Heart left ventricle (tissue), 16 donors: Measurements from ENCODE around the gene THADA. TPM values are rescaled to one million over a fixed set of nuclear protein-coding genes. Genes with fewer than 3 reads are reported as not detected.
A peak's percentile ranks its signal among the peaks of the same experiment; 100 is the strongest.

ENCODE experiments used
- ATAC-seq, 4 donors: fragments of 200-7000 bp; cut with Tn5 transposase; one replicate each; pipeline ENCODE4 v1.9.1; 2020 to 2022; ENCODE audit warnings: moderate library complexity in 4 of 4, mild to moderate bottlenecking in 3 of 4, moderate number of reproducible peaks in 1 of 4
- DNase-seq, 5 donors: peaks; one replicate each; pipeline ENCODE4 v3.0.0-alpha.2; 2020
- H3K27ac ChIP-seq, 12 donors: fragments of 200-600 bp; sonication (generic) in 4 of 12; one replicate each; pipeline versions ENCODE4 v1.5.0 to v1.8.0; 2016 to 2022; ENCODE audit warnings: mild to moderate bottlenecking in 2 of 12
- H3K27me3 ChIP-seq, 9 donors: fragments of 200-600 bp; sonication (generic) in 2 of 9; one replicate each; pipeline versions ENCODE4 v1.5.1 to v1.8.0; 2016 to 2022; ENCODE audit warnings: mild to moderate bottlenecking in 3 of 9
- H3K36me3 ChIP-seq, 9 donors: fragments of 200-600 bp; sonication (generic) in 2 of 9; one replicate each; pipeline versions ENCODE4 v1.5.0 to v1.8.0; 2018 to 2022; ENCODE audit warnings: mild to moderate bottlenecking in 2 of 9
- H3K4me1 ChIP-seq, 12 donors: fragments of 200-600 bp; sonication (generic) in 4 of 12; one replicate each; pipeline versions ENCODE4 v1.5.0 to v1.8.0; 2016 to 2022; ENCODE audit warnings: mild to moderate bottlenecking in 3 of 12
- H3K4me3 ChIP-seq, 12 donors: fragments of 200-600 bp; sonication (generic) in 4 of 12; one replicate each; pipeline versions ENCODE4 v1.5.0 to v1.8.0; 2017 to 2022; ENCODE audit warnings: mild to moderate bottlenecking in 9 of 12, moderate library complexity in 4 of 12
- H3K9me3 ChIP-seq, 12 donors: fragments of 200-600 bp; sonication (generic) in 4 of 12; one replicate each; pipeline versions ENCODE4 v1.5.0 to v1.8.0; 2016 to 2022; ENCODE audit warnings: mild to moderate bottlenecking in 1 of 12
- POLR2A ChIP-seq, 2 donors: fragments of 450-650 bp; IDR thresholded peaks; one replicate each; pipeline ENCODE4 v1.6.1; 2017; ENCODE audit warnings: antibody characterized with exemption in 2 of 2, mild to moderate bottlenecking in 2 of 2, moderate library complexity in 2 of 2
- WGBS, 4 donors: extraction: QIAGEN DNeasy Blood & Tissue Kit in 2 of 4; methylation state at CpG; one replicate each; pipeline versions ENCODE4 v1.1.5 to v1.1.7; 2013 to 2018; 5-methylcytosine and 5-hydroxymethylcytosine counted together
- intact Hi-C, 10 donors: fragments of 100-400 bp; cut with DNase I; formaldehyde crosslinking; loops; one replicate each; pipeline versions ENCODE4 v1.11.1 to v1.14.2; 2022
- polyA plus RNA-seq, 2 donors: library from polyadenylated mRNA; stranded (reverse); fragments of 200-250 nt; gene quantifications; one replicate each; pipeline ENCODE4 v1.2.3, GENCODE V29; 2013
- total RNA-seq, 9 donors: library from RNA; depleted of rRNA in 2 of 9; stranded (reverse); fragments of >200 nt in 2 of 9; fragmentation: NEBNext Ultra II Directional in 3 of 9; extraction: Animal tissue kit (Norgen Biotek cat#: 25700) in 3 of 9; gene quantifications; one replicate each; pipeline versions ENCODE4 v1.1.0 to v1.2.4, GENCODE V29; 2016 to 2023
- TF ChIP-seq, protein P1 (sequence below), 12 donors: fragments of 200-600 bp; sonication (generic) in 4 of 12; IDR thresholded peaks; one replicate each; pipeline versions ENCODE4 v1.5.0 to v1.8.0; 2018 to 2022; ENCODE audit warnings: antibody characterized with exemption in 12 of 12, mild to moderate bottlenecking in 5 of 12
- donor health status: ischemic (EF 13 %, LVEDD 7.1; RV severe dilation, severe dysfunction).
- donor health status: healthy with polysubstance abuse.
- donor health status: DM: no; HTN: yes; CAD: no.
- donor health status: DM: no; HTN: no; CAD: no.
- donor health status: ischemic (EF 25% LVEDD 6.9; RV normal size, moderate dysfunction).
- donor health status: ischemic (EF 25% LVEDD 5.7; RV mildly dilated, moderate dysfunction).
- donor health status: healthy.
- donor health status: DM: yes; HTN: yes; CAD: no.
- donor health status: ischemic (EF 35%, LVEDD 5.7; RV mildly dilated, moderate dysfunction).
- donor health status: nonischemic (EF 11% LVEDD 7.7; RV severe dilation, severe dysfunction).
- donor health status: DM: yes; HTN: yes; CAD: no.
- donor health status: PGD.
- donor health status: ischemic (EF 29% LVEDD 5.4; RV normal size, mild dysfunction).
- donor health status: nonischemic (EF 23%, LVEDD 6.1; RV moderate dilation, normal function).

THADA gene
- total and polyA plus RNA-seq, 11 donors = 6.8 to 21.4 (median 13.0) TPM

DNA sequence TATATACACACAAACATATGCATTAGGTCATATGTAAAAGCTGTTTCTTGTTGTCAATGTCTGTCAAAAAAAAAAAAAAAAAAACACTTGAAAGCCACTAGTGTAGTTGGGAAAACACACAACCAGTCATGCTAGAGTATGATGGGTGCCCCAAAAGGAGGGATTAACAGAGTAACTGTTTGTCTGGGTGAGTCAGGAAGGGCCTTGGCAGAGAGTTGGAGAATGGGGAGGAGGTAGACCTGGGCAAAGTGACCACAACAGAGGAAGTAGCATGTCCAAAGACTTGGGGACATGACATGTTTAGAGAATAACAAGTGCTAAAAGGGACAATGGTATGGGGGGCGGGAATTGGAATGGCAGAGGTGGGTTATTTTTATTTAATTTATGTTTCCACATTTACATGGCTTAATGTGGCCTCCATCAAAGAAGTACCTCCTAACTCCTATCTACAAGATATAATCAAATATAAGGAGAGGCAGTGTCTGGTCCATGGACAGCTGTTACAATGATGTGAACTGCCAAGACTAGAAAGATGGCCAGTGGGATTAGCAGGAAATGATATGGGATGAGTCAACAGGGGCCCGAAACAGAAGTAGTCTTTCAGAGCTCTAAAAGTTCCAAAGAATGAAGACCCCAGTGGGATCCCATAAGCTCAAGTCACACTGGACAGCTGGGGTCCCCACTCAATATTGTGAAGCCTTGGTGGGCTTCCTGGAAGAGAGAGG, 269.6 kb downstream of the THADA start:
- WGBS, 4 donors = 82 to 93% (median 88%) methylated on average over 2 of the region's 2 CpGs
- TF ChIP-seq POLR2A (IDR thresholded peaks at IDR 0.05) = no peak
- TF ChIP-seq, protein P1, sequence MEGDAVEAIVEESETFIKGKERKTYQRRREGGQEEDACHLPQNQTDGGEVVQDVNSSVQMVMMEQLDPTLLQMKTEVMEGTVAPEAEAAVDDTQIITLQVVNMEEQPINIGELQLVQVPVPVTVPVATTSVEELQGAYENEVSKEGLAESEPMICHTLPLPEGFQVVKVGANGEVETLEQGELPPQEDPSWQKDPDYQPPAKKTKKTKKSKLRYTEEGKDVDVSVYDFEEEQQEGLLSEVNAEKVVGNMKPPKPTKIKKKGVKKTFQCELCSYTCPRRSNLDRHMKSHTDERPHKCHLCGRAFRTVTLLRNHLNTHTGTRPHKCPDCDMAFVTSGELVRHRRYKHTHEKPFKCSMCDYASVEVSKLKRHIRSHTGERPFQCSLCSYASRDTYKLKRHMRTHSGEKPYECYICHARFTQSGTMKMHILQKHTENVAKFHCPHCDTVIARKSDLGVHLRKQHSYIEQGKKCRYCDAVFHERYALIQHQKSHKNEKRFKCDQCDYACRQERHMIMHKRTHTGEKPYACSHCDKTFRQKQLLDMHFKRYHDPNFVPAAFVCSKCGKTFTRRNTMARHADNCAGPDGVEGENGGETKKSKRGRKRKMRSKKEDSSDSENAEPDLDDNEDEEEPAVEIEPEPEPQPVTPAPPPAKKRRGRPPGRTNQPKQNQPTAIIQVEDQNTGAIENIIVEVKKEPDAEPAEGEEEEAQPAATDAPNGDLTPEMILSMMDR (IDR thresholded peaks at IDR 0.05) = no peak
- intact Hi-C loops = loop anchor here in 1 of 10 donors (5.0 kb wide), 1 partner anchor 59 kb away; no protein-coding TSS in a partner anchor
- peak in 1 of 5 donors; percentile 7 for DNase-seq
- Histone ChIP-seq H3K4me1 (peaks cover 5 to 67% (median 48%) of the 10 kb centered on the region in 12 donors), H3K36me3 (no peaks in the 10 kb centered on the region), H3K4me3 (no peak overlapping the region), H3K27me3 (no peaks in the 10 kb centered on the region), H3K27ac (peak overlapping the region in 6 of 12 donors; percentile 36 to 84 (median 75)), H3K9me3 (no peaks in the 10 kb centered on the region)
- ATAC-seq = no peak

DNA sequence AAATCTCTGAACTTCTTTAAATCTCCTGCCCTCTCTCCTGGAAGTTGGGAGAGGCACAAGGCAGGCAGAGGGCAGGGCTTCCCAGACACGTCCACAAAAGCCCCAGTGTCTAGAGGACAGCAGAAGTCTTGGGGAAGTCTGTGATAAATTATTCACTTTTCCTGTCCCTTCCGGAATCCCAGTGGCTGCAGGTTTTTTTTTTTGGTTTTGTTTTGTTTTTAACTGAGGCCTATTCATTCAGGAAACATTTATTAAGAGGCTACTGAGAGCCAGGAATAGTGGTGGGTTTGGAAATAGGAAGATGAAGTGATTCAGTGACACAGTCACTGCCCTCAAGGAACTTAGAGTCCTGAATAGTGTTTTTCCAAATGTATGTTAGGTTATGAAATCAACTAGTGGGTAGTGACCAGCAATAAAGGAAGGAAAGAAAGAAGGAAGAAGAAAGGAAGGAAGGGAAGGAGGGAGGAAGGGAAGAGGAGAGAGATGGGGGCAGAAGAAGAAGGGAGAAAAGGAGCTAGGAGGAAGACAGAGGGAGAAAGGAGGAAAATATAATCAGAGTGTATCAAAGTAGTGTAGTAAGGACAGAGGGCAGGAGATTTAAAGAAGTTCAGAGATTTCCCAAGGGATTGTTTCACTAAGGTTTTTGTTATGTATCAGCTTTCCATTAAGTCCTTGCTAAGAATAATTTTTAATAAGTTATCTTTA, 270.6 kb downstream of the THADA start:
- intact Hi-C loops = loop anchor here in 1 of 10 donors (5.0 kb wide), 1 partner anchor 58 kb away; no protein-coding TSS in a partner anchor
- Histone ChIP-seq H3K27me3 (no peaks in the 10 kb centered on the region), H3K36me3 (peaks cover 0 to 7% (median under 1%) of the 10 kb centered on the region in 9 donors), H3K4me3 (no peak overlapping the region), H3K27ac (peak overlapping the region; percentile 55 to 88 (median 72)), H3K4me1 (peaks cover 0 to 57% (median 40%) of the 10 kb centered on the region in 12 donors), H3K9me3 (no peaks in the 10 kb centered on the region)
- no peak for TF ChIP-seq POLR2A (IDR thresholded peaks at IDR 0.05)
- TF ChIP-seq, protein P1 (IDR thresholded peaks at IDR 0.05) = no peak
- ATAC-seq = peak in 2 of 4 donors; percentile 40
- DNase-seq = peak in 1 of 5 donors; percentile 13
- 28 to 63% (median 38%) methylated on average over 2 of the region's 2 CpGs for WGBS, 4 donors

DNA sequence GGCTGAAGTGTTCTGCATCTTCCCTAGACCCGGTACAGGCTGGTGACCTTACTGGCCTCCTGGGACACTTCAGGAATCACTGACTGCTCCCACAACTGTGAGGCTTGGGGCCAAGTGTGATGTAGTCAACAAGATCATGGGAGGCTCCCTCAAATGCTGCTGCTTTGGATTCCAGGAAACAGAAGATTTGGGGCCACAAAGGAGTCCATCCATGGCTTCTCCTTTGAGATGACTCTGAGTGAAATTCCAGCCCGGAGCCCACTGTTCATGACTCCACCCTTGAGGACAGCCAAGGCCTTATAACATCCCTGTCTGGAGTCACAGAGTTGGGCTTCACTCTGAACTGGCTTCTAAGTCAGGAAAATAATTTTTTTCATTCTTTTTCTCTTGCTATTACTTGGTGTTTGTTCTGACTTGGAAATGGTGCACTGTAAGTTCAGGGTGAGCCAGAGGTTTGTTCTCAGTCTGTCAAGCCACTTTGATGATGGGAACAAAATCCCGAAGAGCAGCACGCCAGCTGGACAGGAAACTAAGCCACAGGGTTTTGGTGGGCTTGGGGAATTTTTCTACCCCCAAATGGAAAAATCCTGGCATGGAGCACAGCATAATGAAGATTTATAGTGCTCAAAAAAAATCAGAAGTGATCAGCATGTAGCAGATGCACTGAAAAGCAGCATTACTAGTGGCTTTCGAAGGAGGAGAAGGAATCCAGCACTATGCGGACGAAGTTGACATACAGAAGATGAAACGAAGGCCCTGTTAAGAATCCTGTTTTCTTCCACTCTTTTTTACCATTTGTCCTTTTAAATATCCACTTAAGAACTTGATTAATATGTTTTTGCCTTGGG, 271.4 kb downstream of the THADA start:
- H3K36me3 ChIP-seq = peaks cover 0 to 14% (median 8%) of the 10 kb centered on the region in 9 donors
- no peak for TF ChIP-seq POLR2A (IDR thresholded peaks at IDR 0.05)
- TF ChIP-seq, protein P1 (IDR thresholded peaks at IDR 0.05) = no peak
- peak overlapping the region; percentile 55 to 88 (median 72) for H3K27ac ChIP-seq
- intact Hi-C loops = loop anchor here in 1 of 10 donors (5.0 kb wide), 1 partner anchor 57 kb away; no protein-coding TSS in a partner anchor
- peak; percentile 73 to 86 (median 79) for ATAC-seq
- H3K9me3 ChIP-seq = no peaks in the 10 kb centered on the region
- 58 to 74% (median 63%) methylated on average over 8 of the region's 8 CpGs for WGBS, 4 donors
- H3K4me1 ChIP-seq = peaks cover 0 to 51% (median 32%) of the 10 kb centered on the region in 12 donors
- peak in 4 of 5 donors; percentile 55 to 86 (median 59) for DNase-seq
- H3K4me3 ChIP-seq = no peak overlapping the region
- H3K27me3 ChIP-seq = no peaks in the 10 kb centered on the region
